Motor neuron (in vitro differentiated cells): Measurements from ENCODE around the gene TBC1D2B. TPM values are rescaled to one million over a fixed set of nuclear protein-coding genes. Genes with fewer than 3 reads are reported as not detected.
A peak's percentile ranks its signal among the peaks of the same experiment; 100 is the strongest.

Source experiments
- ATAC-seq, 8 experiments: fragments of 200-7000 bp; cut with Tn5 transposase; replicated peaks in 6 of 8; 2 replicates each; pipeline ENCODE4 v1.8.0; 2021; ENCODE audit warnings: mild to moderate bottlenecking in 8 of 8, moderate library complexity in 8 of 8
- H3K27ac ChIP-seq, 2 donors: fragments of 250-450 bp; sonication (Bioruptor Pico); 2 replicates each; pipeline ENCODE4 v1.9.0; 2021; ENCODE audit warnings: antibody characterized with exemption in 2 of 2, mild to moderate bottlenecking in 2 of 2, moderate library complexity in 1 of 2
- H3K4me1 ChIP-seq, 2 donors: fragments of 250-450 bp; sonication (Bioruptor Pico); replicated peaks in 1 of 2; 2 replicates each; pipeline ENCODE4 v1.6.1; 2021; ENCODE audit warnings: antibody characterized with exemption in 2 of 2, mild to moderate bottlenecking in 2 of 2, moderate library complexity in 1 of 2
- H3K4me3 ChIP-seq, 5 donors: fragments of 250-450 bp; sonication (Bioruptor Pico); 2 replicates each; pipeline ENCODE4 v1.9.0; 2021; ENCODE audit warnings: antibody characterized with exemption in 5 of 5, mild to moderate bottlenecking in 5 of 5, moderate library complexity in 4 of 5
- WGBS, 10 experiments: fragments of 450-650 bp; shearing (Covaris generic); methylation state at CpG; one replicate each; pipeline ENCODE4 v1.0.0; 2022; 5-methylcytosine and 5-hydroxymethylcytosine counted together
- in situ Hi-C, 9 experiments: fragments of 400-800 bp; cut with MboI; loops; one replicate each; pipeline ENCODE4 v1.15.0; 2021; ENCODE audit warnings: low sequenced_read_pairs in 9 of 9, low pct_unique_long_range_greater_than_20kb in 2 of 9; ENCODE audit not compliant: unreplicated experiment in 9 of 9
- total RNA-seq, 8 experiments: library from RNA; unstranded; fragments of 300-600 nt; gene quantifications; 2 replicates each; pipeline versions ENCODE4 v1.2.3 to v1.2.4, GENCODE V29; 2022

TBC1D2B gene
- total RNA-seq, 8 experiments from 2014 or later: 7.0 to 44.5 (median 16.0) TPM

GRCh38 chr15:78023865-78024518 lies 53.5 kb downstream of the TBC1D2B start:
- Histone ChIP-seq H3K27ac (no peak overlapping the region), H3K4me3 (no peak overlapping the region), H3K4me1 (peaks cover 0 to 10% of the 10 kb centered on the region in 2 donors)
- 38 to 100% (median 88%) methylated on average over 1 to 10 of the region's 17 CpGs; no CpG with 5 or more reads in 3 of the 10 experiments for WGBS, 10 experiments
- in situ Hi-C loops: no loop called here
- no peak for ATAC-seq

DNA sequence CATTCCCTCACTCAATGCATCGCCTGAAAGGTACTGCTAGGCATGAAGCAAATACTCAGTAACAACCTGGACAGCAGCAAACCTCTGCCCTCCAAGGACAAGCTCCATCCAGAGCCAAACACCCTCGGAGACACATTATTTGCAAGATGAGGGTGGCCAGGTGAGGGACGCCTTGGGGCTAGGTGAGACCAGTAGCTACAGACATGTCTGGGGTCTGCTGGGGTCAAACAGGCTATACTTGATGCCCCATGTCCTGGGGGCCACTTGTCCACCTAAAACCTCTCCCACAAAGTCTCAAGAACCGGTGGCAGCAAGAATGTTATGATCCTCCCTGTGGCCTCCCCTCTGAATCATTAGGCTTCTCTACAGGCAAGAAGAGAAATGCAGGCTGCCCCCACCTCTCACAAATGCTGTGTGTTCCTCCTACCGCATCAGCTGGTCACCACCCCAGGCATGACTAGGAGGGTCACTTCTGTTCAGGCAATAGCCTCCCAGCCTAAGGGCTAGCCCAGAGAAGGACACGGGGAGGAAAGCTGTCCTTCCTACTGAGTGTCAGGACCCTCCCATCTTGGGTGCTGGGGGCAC lies 54.3 kb downstream of the TBC1D2B start:
- H3K4me3 ChIP-seq: no peak overlapping the region
- in situ Hi-C loops: no loop called here
- H3K4me1 ChIP-seq: peaks cover 0 to 10% of the 10 kb centered on the region in 2 donors
- ATAC-seq: peak in 2 of 8 experiments; percentile 49 to 94
- H3K27ac ChIP-seq: no peak overlapping the region
- WGBS, 10 experiments: 74 to 100% (median 98%) methylated on average over 2 to 4 of the region's 6 CpGs; no CpG with 5 or more reads in 4 of the 10 experiments

DNA sequence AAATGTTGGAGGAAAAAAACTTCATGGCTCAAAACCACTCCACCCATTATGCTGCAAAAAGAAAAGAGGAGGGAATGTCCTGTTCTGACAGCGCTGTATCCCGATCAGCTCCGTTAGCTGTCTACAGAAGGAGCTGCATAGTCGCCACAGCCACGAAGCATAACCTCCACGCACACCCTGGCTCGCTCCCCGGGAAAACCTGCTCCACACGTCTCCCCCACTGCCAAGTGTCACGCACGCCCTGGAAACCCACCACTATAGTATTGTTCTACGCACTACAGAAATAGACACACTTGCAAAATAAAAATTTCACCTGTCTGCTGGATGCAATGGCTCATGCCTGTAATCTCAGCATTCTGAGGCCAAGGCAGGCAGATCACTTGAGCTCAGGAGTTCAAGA lies 55.8 kb downstream of the TBC1D2B start:
- Histone ChIP-seq H3K4me3 (no peak overlapping the region), H3K27ac (no peak overlapping the region), H3K4me1 (peaks cover 0 to 10% of the 10 kb centered on the region in 2 donors)
- ATAC-seq: no peak
- 83 to 100% (median 91%) methylated on average over 3 to 10 of the region's 12 CpGs; no CpG with 5 or more reads in 6 of the 10 experiments for WGBS, 10 experiments
- in situ Hi-C loops: no loop called here

GRCh38 chr15:78020007-78020406 lies 57.5 kb downstream of the TBC1D2B start:
- ATAC-seq: no peak
- in situ Hi-C loops: no loop called here
- WGBS, 10 experiments: 95 to 100% (median 100%) methylated on average over 1 to 2 of the region's 2 CpGs; no CpG with 5 or more reads in 5 of the 10 experiments
- Histone ChIP-seq H3K4me1 (peaks cover 0 to 9% of the 10 kb centered on the region in 2 donors), H3K27ac (no peak overlapping the region), H3K4me3 (no peak overlapping the region)

DNA sequence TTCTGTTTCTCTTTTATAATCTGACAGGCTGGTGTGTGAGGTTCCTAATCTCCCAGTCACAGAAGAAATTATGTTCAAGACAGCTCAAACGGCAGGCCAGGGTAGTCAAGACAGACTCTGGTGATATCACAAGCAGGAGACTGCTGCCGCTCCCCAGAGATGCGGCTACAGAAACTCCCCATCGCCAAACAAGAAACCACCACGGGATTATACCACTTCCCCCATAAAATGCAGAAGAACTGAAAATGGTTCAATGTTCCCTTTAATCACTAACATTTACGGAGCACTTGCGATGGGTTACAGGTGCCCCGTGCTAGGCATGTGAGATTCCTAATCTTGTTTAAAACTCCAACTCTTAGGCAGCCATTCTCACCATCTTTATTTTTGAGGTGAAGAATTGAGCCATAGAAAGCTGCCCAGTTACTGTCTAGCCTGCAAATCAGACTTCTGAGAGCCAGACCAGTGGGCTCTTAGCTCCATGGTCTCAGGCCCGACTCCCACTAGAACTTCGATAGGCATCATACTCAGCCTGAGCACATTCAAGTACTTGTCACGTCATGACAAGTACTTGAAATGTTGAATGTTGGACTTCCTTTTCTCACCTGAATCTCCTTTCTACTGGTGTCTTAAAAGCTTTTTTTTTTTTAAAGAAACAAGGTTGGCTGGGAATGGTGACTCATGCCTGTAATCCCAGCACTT lies 58.4 kb downstream of the TBC1D2B start:
- Histone ChIP-seq H3K27ac (no peak overlapping the region), H3K4me3 (no peak overlapping the region), H3K4me1 (peaks cover 0 to 3% of the 10 kb centered on the region in 2 donors)
- in situ Hi-C loops: no loop called here
- ATAC-seq: no peak
- 50 to 89% (median 79%) methylated on average over 2 to 9 of the region's 11 CpGs; no CpG with 5 or more reads in 1 of the 10 experiments for WGBS, 10 experiments

DNA sequence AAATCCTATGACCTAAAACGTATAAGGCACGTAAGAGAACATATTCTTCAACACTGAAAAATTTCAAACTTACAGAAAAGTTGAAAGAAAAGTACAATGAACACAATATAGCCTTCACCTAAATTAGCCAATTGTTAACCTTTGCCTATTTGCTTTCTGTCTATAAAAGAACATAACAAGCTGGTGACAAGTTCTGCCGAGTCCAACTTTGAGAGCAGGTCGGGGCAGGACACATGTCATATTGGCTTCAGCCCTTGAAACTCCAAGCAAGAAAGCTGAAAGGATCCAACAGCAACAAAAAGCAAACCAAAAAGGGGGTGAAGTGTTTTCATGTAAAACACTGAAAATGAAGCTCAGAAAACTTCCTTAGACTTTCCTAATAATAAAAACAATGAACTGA lies 59.1 kb downstream of the TBC1D2B start:
- 58 to 100% (median 86%) methylated on average over 1 to 4 of the region's 4 CpGs for WGBS, 10 experiments
- H3K4me3 ChIP-seq: no peak overlapping the region
- H3K4me1 ChIP-seq: no peaks in the 10 kb centered on the region
- in situ Hi-C loops: no loop called here
- ATAC-seq: no peak
- no peak overlapping the region for H3K27ac ChIP-seq

- Histone ChIP-seq H3K4me1 (no peaks in the 10 kb centered on the region), H3K4me3 (no peak overlapping the region), H3K27ac (no peak overlapping the region)
- in situ Hi-C loops: no loop called here
- WGBS, 10 experiments: 100% methylated on average over 1 of the region's 1 CpG; no CpG with 5 or more reads in 7 of the 10 experiments
- ATAC-seq: no peak
Measured at GRCh38 chr15:78016860-78017259, 60.7 kb downstream of the TBC1D2B start.

- H3K4me3 ChIP-seq: no peak overlapping the region
- H3K27ac ChIP-seq: no peak overlapping the region
- in situ Hi-C loops: no loop called here
- no peak for ATAC-seq
- 60 to 98% (median 94%) methylated on average over 1 to 8 of the region's 8 CpGs; no CpG with 5 or more reads in 3 of the 10 experiments for WGBS, 10 experiments
- H3K4me1 ChIP-seq: no peaks in the 10 kb centered on the region
Measured at GRCh38 chr15:78012643-78013077, 64.9 kb downstream of the TBC1D2B start.

DNA sequence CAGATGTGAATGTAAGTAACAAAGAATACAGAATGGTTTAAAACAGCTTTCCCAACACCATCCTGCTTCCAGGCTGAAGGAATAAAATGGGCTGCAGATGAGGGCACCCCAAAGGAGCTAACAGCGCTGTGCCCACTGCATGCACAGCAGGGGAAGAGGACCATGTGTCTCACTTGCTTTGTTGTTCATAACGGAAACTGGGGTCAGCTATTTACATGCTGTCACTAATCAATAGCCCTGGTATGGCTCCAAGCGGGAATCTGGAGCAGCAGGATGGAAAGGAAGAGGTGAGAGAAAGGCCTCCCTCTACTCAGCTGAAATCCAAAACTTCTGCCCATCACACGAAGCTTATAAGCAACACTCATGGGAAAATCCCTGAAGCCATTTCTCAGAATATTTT lies 67.4 kb downstream of the TBC1D2B start:
- in situ Hi-C loops: no loop called here
- H3K4me3 ChIP-seq: no peak overlapping the region
- ATAC-seq: no peak
- H3K4me1 ChIP-seq: peaks cover 3% of the 10 kb centered on the region in 2 donors
- WGBS, 10 experiments: 0 to 100% (median 58%) methylated on average over 1 to 4 of the region's 4 CpGs; no CpG with 5 or more reads in 1 of the 10 experiments
- no peak overlapping the region for H3K27ac ChIP-seq

DNA sequence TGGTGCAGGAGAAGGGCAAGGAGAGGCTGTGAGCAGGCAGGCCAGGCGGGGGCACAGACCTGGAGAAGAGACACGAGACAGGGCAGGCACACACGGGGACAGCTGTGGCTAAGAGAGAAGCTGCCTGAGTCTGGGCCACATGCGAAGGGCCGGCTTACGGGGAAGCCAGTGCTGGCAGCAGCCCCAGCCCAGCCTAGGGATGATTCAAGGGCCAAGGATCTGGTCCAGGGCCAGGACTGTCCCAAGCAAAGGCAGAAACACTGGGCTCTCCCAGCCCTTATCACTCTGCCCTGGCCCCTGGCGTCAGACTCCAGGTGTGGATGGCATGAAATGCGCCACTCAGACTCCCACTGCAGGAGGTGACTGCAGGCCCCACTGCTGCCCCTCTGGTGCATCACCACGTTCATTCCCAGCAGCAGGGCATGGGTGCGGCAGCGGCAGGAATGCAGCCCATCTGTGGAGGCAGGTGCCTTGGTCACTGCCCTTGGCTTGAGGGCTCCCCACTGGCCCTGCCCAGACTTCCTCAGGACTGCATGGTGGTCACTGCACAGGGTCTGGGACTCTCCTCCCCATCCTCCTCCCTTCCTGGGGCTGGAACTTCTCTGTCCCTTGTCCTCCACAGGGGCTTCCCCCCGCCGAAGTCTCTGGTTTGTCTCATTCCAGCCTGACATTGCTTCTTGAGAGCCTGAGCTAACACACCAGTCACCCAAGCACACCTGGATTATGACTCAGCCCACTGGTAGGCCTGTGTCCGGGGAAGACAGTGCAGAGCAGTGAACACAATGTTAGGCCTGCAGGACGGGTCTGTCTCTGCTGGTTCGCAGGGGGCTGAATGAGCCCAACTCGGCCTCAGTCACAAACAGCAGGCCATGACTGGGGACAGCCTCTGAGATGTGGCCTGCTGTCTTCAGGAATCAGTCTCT lies 69.3 kb downstream of the TBC1D2B start:
- WGBS, 10 experiments: 60 to 100% (median 82%) methylated on average over 1 to 5 of the region's 17 CpGs; no CpG with 5 or more reads in 2 of the 10 experiments
- Histone ChIP-seq H3K4me3 (no peak overlapping the region), H3K4me1 (peaks cover 15% of the 10 kb centered on the region in 2 donors), H3K27ac (no peak overlapping the region)
- in situ Hi-C loops: no loop called here
- ATAC-seq: peak in 2 of 8 experiments; percentile 80 to 82

- in situ Hi-C loops: no loop called here
- H3K4me3 ChIP-seq: no peak overlapping the region
- H3K27ac ChIP-seq: no peak overlapping the region
- peaks cover 15% of the 10 kb centered on the region in 2 donors for H3K4me1 ChIP-seq
- ATAC-seq: peak in 2 of 8 experiments; percentile 4 to 5
- WGBS, 10 experiments: 60 to 100% (median 82%) methylated on average over 1 to 6 of the region's 11 CpGs; no CpG with 5 or more reads in 1 of the 10 experiments
Measured at GRCh38 chr15:78007211-78007931, 70.1 kb downstream of the TBC1D2B start.
